22Rv1 (cell line): ENCODE data around the gene TRPM3.

Experiments
- H3K27ac ChIP-seq: fragments of 450-650 bp; 2 replicates; pipeline ENCODE4 v1.5.1; 2017
- CTCF ChIP-seq: fragments of 450-650 bp; IDR thresholded peaks from 2 replicates; pipeline ENCODE4 v1.5.1; 2017; ENCODE audit warnings: mild to moderate bottlenecking
- ZFX ChIP-seq: fragments of 450-650 bp; IDR thresholded peaks from 2 replicates; pipeline ENCODE4 v1.6.1; 2017; ENCODE audit warnings: antibody characterized with exemption, borderline replicate concordance

Gene TRPM3

GRCh38 chr9:70485273-70485858 is 636.1 kb downstream of the TRPM3 start:
- no peak for TF ChIP-seq ZFX
- TF ChIP-seq CTCF, result no peak
- no peak overlapping the region for H3K27ac ChIP-seq

GRCh38 chr9:70484232-70485130 is 636.9 kb downstream of the TRPM3 start:
- TF ChIP-seq CTCF (peak; percentile 84), ZFX (no peak)
- no peak overlapping the region for H3K27ac ChIP-seq

- peak overlapping the region; percentile 84 for H3K27ac ChIP-seq
- TF ChIP-seq CTCF (no peak), ZFX (no peak)
Observed at GRCh38 chr9:70481471-70481870, 640.0 kb downstream of the TRPM3 start.

- H3K27ac ChIP-seq, result peak overlapping the region; percentile 84
- TF ChIP-seq CTCF (no peak), ZFX (no peak)
Observed at GRCh38 chr9:70480405-70480980, 640.9 kb downstream of the TRPM3 start.

- TF ChIP-seq ZFX, result no peak
- TF ChIP-seq CTCF, result no peak
- peak overlapping the region; percentile 84 for H3K27ac ChIP-seq
Observed at GRCh38 chr9:70479880-70480291, 641.5 kb downstream of the TRPM3 start.
